ENCODE measurements around the gene CBX5. TPM values are rescaled to one million over a fixed set of nuclear protein-coding genes. Genes with fewer than 3 reads are reported as not detected.
A peak's percentile ranks its signal among the peaks of the same experiment; 100 is the strongest.
"Not testable (repeated sequence)": the region's sequence is repeated elsewhere in the genome, so short reads cannot be mapped to it uniquely, and the experiment has no call there.

CBX5 gene
- total RNA-seq, 2 experiments from 2014 or later: 125 to 128 TPM

DNA sequence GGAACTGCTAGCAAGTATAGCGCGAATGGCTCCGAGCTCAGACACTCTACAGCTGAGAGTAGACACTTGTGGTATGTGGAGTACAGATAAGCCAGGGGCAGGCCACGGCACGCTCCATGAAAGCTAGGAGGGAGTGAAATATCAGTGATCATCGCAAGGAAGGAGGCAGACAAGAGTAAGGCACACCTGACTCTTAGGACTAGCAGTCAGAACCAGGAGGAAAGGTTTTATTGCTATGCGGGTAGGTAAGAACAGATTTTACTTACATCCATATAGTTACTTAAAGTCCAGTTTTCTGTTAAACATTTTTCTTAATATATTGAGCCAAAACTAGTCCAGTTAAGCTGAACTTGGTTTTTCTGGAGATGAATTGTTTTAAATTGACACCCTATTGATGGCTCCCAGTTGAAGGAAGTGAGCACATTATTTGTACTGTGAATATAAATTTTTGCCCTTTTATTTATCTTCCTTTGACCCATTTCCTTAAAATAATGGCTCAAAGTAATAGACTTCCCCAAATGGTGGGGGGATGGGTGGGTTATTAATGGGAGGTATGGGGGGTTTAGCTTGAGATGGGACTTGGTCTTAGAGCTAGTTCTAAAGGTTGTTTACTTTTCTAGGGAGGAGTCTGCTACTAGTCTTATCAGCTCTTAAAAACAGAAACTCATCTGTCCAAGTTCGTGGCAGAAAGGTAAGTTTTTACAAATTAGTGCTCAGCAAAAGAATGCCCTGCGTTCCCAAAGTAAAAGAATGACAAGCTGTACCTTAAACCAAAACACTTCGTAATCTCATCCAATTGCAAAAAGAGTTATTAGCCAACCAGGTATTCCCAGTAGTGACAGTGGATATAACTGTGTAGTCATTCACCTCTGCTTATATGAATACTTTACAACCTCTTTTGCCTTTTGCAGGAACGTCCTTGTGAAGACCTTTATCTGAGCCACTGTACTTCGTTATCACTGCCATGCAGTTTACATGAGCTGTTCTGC lies 6.4 kb upstream of the CBX5 start:
- DNase-seq: no peak
- Mint-ChIP-seq H3K4me1 (ENCODE audit: low read depth) (peaks cover 38% of the 10 kb centered on the region), H3K4me3 (peak overlapping the region; percentile 8), H3K9me3 (no peaks in the 10 kb centered on the region), H3K27ac (peak overlapping the region; percentile 73), H3K36me3 (ENCODE audit: low read depth) (no peaks in the 10 kb centered on the region), H3K27me3 (no peaks in the 10 kb centered on the region)
- POLR2A ChIA-PET: interaction anchor here (0.6 to 7.5 kb wide), 31 partner anchors 9 to 266 kb away, joined by 3 to 70 read pairs (median 5); partner anchors contain the start of genes COPZ1, NCKAP1L and NFE2
- intact Hi-C loops (cut with micrococcal nuclease): no loop called here
- TF ChIP-seq, protein P1, sequence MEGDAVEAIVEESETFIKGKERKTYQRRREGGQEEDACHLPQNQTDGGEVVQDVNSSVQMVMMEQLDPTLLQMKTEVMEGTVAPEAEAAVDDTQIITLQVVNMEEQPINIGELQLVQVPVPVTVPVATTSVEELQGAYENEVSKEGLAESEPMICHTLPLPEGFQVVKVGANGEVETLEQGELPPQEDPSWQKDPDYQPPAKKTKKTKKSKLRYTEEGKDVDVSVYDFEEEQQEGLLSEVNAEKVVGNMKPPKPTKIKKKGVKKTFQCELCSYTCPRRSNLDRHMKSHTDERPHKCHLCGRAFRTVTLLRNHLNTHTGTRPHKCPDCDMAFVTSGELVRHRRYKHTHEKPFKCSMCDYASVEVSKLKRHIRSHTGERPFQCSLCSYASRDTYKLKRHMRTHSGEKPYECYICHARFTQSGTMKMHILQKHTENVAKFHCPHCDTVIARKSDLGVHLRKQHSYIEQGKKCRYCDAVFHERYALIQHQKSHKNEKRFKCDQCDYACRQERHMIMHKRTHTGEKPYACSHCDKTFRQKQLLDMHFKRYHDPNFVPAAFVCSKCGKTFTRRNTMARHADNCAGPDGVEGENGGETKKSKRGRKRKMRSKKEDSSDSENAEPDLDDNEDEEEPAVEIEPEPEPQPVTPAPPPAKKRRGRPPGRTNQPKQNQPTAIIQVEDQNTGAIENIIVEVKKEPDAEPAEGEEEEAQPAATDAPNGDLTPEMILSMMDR (IDR thresholded peaks at IDR 0.05): no peak
- no peak for ATAC-seq
- CTCF ChIA-PET: interaction anchor here (0.8 to 3.4 kb wide), 12 partner anchors 8 to 113 kb away, joined by 3 to 20 read pairs (median 7); partner anchors contain the start of genes COPZ1 and NFE2

DNA sequence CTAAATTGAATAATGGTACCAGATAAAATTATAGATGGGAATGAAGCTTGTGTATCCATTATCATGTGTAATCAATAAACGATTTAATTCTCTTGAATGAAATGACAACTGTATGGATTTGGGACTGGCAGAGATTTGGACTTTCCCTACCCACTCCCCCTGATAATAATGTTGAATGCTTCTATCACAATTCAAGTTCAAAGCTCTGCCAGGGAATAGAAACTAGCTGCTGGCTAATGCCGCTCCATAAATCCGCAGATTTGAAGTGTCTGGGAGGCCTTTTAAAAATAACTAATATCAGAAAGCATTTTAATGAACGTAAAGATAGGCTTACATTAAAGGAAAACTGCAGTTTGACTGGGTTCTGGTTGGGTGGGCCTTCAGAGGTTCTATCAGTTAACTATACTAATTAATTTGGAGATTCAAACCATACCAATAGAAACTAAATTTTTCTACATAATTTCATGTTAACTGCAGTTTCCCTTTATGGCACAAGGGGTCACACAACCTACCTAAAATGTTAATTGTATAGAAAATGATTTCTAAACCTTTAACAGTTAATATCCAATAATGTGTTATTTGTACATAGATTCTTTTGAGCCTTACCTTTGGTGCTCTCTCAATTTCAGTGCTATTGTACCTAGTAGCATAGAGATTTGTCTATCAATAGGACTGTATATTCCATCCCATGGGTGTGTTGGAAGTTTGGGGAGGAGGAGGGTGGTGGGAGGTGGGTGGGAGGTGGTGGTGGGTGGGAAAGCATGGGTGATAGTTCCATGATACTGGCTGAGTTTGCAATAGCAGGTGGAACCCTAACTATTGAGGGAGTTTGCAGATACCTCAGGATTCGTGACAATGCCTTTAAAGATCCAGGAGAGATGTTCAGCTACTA lies 5.5 kb upstream of the CBX5 start:
- H3K36me3 Mint-ChIP-seq (ENCODE audit: low read depth): no peaks in the 10 kb centered on the region
- ChIA-PET POLR2A (interaction anchor here (0.6 to 7.5 kb wide), 20 partner anchors 9 to 215 kb away, joined by 3 to 70 read pairs (median 6); partner anchors contain the start of genes COPZ1, NCKAP1L and NFE2), CTCF (interaction anchor here (1.1 to 3.4 kb wide), 7 partner anchors 9 to 83 kb away, joined by 3 to 20 read pairs (median 9); partner anchors contain the start of genes COPZ1 and NFE2)
- peak overlapping the region; percentile 73 for H3K27ac Mint-ChIP-seq
- intact Hi-C loops (cut with micrococcal nuclease): no loop called here
- no peaks in the 10 kb centered on the region for H3K27me3 Mint-ChIP-seq
- DNase-seq (no peak), ATAC-seq (no peak)
- no peak overlapping the region for H3K4me3 Mint-ChIP-seq
- TF ChIP-seq, protein P1 (IDR thresholded peaks at IDR 0.05): peak; percentile 57
- no peaks in the 10 kb centered on the region for H3K9me3 Mint-ChIP-seq
- H3K4me1 Mint-ChIP-seq (ENCODE audit: low read depth): peaks cover 38% of the 10 kb centered on the region

DNA sequence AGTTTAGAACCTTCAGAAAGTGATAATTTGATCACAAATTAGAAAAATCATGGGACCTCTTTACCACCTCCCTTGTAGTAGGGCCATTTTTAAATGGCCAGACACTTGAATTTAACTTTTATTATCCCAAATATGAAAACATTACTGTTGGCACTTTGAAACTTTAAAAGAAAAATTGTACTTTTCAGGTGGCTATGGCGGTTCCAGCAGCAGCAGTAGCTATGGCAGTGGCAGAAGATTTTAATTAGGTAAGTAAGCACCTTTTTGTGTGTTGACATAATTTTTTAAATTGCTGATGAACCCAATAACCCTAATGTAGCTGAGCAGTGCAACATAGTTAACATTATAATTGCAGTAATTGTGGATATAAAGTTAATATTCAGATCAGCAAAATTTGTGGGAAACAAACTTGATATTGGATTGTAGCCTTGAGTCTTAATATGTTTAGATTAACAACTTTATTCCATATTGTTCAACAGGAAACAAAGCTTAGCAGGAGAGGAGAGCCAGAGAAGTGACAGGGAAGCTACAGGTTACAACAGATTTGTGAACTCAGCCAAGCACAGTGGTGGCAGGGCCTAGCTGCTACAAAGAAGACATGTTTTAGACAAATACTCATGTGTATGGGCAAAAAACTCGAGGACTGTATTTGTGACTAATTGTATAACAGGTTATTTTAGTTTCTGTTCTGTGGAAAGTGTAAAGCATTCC lies 4.3 kb upstream of the CBX5 start:
- H3K27ac Mint-ChIP-seq; DNase-seq; H3K4me3 Mint-ChIP-seq; H3K27me3 Mint-ChIP-seq; intact Hi-C loops (cut with micrococcal nuclease); H3K9me3 Mint-ChIP-seq; ATAC-seq; H3K36me3 Mint-ChIP-seq (ENCODE audit: low read depth): not testable (repeated sequence)
- ChIA-PET CTCF (interaction anchor here (1.1 to 3.4 kb wide), 4 partner anchors 10 to 84 kb away, joined by 4 to 20 read pairs (median 10); partner anchors contain the start of gene COPZ1), POLR2A (interaction anchor here (0.6 to 7.5 kb wide), 16 partner anchors 8 to 106 kb away, joined by 3 to 70 read pairs (median 4); no protein-coding TSS in a partner anchor)
- H3K4me1 Mint-ChIP-seq (ENCODE audit: low read depth): peaks cover 38% of the 10 kb centered on the region

DNA sequence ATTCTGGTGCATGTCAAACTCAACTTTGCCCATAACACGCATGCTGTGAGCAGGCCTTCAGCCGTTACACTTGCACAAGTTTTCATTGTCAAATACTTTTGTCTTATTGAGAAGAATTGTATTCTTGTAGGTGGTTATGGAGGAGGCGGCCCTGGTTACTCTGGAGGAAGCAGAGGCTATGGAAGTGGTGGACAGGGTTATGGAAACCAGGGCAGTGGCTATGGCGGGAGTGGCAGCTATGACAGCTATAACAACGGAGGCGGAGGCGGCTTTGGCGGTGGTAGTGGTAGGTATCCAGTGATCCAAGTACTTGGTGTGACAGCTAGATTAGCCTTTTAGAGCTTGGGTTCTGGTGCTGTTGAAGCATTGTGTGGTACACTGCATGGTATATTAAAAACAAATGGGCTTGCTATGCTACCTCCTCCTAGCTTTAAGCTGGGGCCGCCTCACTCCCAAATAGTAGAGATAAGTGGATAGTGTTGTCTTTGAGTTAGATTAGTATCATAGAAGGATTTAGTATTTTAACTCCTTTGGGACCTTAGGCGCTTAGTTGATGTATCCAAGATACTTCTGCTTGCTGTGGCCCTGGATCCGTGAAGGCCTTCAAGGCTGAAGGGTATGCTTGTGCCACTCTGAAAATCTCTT lies 3.1 kb upstream of the CBX5 start:
- Mint-ChIP-seq H3K36me3 (ENCODE audit: low read depth) (no peaks in the 10 kb centered on the region), H3K27me3 (no peaks in the 10 kb centered on the region), H3K4me1 (ENCODE audit: low read depth) (peaks cover 42% of the 10 kb centered on the region), H3K27ac (no peak overlapping the region), H3K4me3 (no peak overlapping the region), H3K9me3 (no peaks in the 10 kb centered on the region)
- ChIA-PET POLR2A (interaction anchor here (0.8 to 7.5 kb wide), 10 partner anchors 10 to 87 kb away, joined by 3 to 70 read pairs (median 6); no protein-coding TSS in a partner anchor), CTCF (interaction anchor here (1.4 to 3.4 kb wide), 2 partner anchors 11 to 53 kb away, joined by 4 to 16 read pairs; no protein-coding TSS in a partner anchor)
- DNase-seq (peak; percentile 64), ATAC-seq (no peak)
- TF ChIP-seq, protein P1 (IDR thresholded peaks at IDR 0.05): no peak
- intact Hi-C loops (cut with micrococcal nuclease): no loop called here

DNA sequence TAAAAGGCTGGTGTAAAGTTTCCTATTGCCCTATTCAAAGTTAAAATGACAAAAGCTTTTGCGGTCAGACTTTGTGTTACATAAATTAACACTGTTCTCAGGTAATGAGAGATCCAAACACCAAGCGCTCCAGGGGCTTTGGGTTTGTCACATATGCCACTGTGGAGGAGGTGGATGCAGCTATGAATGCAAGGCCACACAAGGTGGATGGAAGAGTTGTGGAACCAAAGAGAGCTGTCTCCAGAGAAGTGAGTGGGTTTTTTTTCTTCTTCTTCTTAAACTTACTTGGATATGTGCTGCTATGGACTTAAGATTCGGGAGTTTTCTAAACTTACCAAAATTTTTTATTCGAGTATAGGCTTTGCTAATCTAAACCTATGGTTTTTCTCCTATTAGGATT lies 1.8 kb upstream of the CBX5 start:
- POLR2A ChIA-PET: interaction anchor here (0.7 to 2.6 kb wide), 17 partner anchors 10 to 189 kb away, joined by 3 to 44 read pairs (median 4); no protein-coding TSS in a partner anchor
- not testable (repeated sequence) for H3K4me3 Mint-ChIP-seq, DNase-seq

DNA sequence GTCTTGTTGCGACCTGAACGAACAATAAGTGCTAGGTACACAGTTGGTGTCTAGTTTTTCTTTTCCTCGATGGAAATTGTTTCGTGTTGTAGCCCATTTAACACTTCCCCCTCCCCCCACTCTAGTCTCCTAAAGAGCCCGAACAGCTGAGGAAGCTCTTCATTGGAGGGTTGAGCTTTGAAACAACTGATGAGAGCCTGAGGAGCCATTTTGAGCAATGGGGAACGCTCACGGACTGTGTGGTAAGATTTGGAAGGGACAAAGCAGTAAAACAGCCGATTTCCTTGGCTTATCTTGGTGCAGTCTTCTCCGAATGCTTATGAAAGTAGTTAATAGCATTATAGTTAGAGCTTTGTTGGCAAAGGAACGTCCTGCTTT lies 1.3 kb upstream of the CBX5 start:
- ATAC-seq; DNase-seq; H3K36me3 Mint-ChIP-seq (ENCODE audit: low read depth); H3K27me3 Mint-ChIP-seq; H3K4me3 Mint-ChIP-seq; H3K9me3 Mint-ChIP-seq; H3K27ac Mint-ChIP-seq: not testable (repeated sequence)
- peaks cover 44% of the 10 kb centered on the region for H3K4me1 Mint-ChIP-seq (ENCODE audit: low read depth)
- POLR2A ChIA-PET: interaction anchor here (0.7 to 2.6 kb wide), 17 partner anchors 9 to 190 kb away, joined by 3 to 44 read pairs (median 4); no protein-coding TSS in a partner anchor
- intact Hi-C loops (cut with micrococcal nuclease): loop anchor here (2.0 kb wide), 1 partner anchor 44 kb away; the partner anchor contains the start of gene COPZ1
- CTCF ChIA-PET: interaction anchor here (0.6 to 1.9 kb wide), 5 partner anchors 9 to 118 kb away, joined by 3 to 5 read pairs (median 3); partner anchors contain the start of gene COPZ1

More for the DNA sequence above, 1.8 kb upstream of the CBX5 start:
- ATAC-seq; H3K36me3 Mint-ChIP-seq (ENCODE audit: low read depth); H3K27ac Mint-ChIP-seq; H3K9me3 Mint-ChIP-seq; H3K27me3 Mint-ChIP-seq: not testable (repeated sequence)
- peaks cover 43% of the 10 kb centered on the region for H3K4me1 Mint-ChIP-seq (ENCODE audit: low read depth)
- intact Hi-C loops (cut with micrococcal nuclease): loop anchor here (2.0 kb wide), 1 partner anchor 43 kb away; the partner anchor contains the start of gene COPZ1
- CTCF ChIA-PET: interaction anchor here (0.6 to 1.3 kb wide), 4 partner anchors 9 to 118 kb away, joined by 3 read pairs; partner anchors contain the start of gene COPZ1

Data from activated CD8-positive, alpha-beta T cell treated with anti-CD3 and anti-CD28 coated beads for 36 hours (primary cell).